GM18520 (cell line): ENCODE measurements around the gene RIN3.

Experiments
- ATAC-seq: cut with Tn5 transposase; IDR thresholded peaks from one replicate; pipeline ENCODE4 v1.9.1; 2021; ENCODE audit not compliant: unreplicated experiment

RIN3 gene

DNA sequence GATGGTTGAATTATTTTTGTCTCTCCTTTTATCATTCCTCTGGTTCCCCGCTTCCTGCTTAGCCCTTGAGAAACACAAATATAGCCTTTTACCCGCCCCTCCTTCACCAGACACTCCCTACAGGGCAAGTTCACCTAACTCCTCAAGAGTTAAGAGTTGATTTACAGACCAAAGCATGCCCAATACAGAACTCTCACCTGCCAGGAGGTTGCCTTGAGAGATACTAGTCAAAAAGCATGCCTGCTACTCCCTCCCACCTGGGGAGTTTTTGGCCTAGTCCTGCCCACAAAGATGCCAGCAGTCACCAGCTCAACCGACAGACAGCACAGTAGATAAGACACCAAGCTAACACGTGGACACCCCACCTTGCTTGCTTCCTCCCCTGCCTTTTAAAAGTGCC is 223.6 kb downstream of the RIN3 start:
- ATAC-seq = no peak

DNA sequence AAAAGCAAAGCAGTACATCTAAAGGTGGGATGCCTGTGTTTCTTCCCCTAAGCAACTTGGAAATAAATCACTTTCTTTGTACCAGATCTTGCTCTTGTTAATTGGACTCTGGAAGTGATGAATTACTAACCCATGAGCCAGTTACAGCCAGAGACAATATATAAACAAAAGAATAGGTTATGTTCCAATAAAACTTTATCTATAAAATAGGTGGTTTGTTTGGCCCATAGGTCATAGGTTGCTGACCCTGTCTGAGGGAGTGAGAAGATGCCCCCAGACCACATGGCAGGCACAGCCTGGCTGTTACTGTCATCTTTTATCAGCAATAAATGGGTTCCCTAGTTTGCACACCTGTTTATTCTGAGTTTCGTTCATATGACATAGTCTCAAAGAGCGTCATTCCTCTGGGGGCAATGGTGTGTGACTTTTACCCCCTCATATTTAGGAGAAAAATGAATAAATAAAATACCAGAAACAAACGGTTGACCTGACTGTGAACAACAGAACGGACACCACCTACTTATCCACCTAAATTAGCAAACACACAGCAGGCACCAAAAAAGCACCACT is 224.1 kb downstream of the RIN3 start:
- no peak for ATAC-seq
